Stimulated activated naive CD4-positive, alpha-beta T cell treated with Interleukin-2 at 50 U/mL for 16 hours (primary cell): ENCODE measurements around the gene SRP9.
"Not testable (repeated sequence)": the region's sequence is repeated elsewhere in the genome, so short reads cannot be mapped to it uniquely, and the experiment has no call there.

ENCODE experiments used
- DNase-seq: peaks from one replicate; lab custom pipeline; 2025; lab: John Stamatoyannopoulos, UW

The SRP9 gene

GRCh38 chr1:225814381-225814780 is 36.8 kb downstream of the SRP9 start:
- no peak for DNase-seq

DNA sequence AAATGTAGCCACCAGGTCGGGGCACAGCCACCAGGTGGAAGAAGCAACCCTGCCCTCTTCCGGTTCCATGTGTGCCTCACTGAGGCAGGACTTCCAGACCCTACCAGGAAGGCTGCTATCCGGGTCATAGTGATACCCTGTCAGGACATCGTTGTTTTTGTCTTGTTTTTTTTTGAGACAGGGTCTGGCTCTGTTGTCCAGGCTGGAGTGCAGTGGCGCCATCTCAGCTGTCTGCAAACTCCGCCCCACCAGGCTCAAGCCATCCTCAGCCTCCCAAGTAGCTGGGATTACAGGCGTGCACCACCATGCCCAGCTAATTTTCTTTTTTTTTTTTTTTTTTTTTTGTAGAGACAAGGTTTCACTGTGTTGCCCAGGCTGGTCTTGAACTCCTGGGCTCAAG is 37.5 kb downstream of the SRP9 start:
- DNase-seq = not testable (repeated sequence)

DNA sequence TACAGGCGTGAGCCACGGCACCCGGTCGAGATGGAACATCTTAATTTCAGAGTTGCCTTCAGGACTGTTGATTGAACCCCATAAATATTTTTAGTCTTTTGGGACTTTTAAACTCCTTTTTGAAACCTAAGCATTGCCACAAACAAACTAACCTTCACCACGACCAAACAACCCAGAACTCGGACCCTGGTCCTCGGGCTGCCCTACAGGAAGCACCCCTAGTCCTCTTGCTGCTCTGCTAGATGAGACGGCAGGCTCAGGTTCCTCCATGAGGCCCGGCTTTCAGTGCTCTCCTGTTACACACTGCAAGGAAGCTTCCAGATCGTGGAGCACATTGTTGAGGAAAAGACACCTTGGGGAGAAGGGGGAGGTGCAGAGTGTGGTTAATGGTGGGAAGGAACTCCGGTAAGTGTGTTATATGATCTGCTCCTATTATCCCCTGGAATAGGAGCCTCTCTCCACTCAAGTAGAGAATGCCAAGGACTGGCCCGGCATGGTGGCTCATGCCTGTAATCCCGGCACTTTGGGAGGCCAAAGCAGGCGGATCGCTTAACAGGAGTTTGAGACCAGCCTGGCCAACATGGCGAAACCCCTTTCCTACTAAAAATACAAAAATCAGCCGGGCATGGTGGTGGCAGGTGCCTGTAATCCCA is 38.0 kb downstream of the SRP9 start:
- DNase-seq = no peak

- DNase-seq = no peak
Observed at GRCh38 chr1:225816643-225817538, 39.3 kb downstream of the SRP9 start.

- DNase-seq = no peak
Observed at GRCh38 chr1:225817611-225818061, 40.0 kb downstream of the SRP9 start.

DNA sequence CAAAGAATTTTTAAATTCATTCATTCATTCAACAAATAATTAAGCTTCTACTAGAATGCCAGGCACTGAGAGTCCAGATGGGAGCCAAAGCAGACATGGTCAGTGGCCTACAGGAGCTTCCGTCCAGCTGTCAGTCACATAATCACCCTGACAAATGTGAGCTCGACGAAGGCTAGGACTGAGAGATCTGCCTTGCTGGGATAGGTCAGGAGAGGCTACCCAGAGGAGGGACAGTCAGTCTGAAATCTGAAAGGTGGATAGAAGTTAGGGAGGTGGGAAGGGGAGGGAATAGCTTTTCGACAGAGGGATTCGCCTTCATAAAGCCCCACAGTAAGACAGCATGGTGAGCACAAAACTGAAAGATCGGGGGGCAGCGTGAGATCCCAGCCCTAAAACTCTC is 40.6 kb downstream of the SRP9 start:
- no peak for DNase-seq

- DNase-seq = no peak
Observed at GRCh38 chr1:225819346-225820192, 41.9 kb downstream of the SRP9 start.

DNA sequence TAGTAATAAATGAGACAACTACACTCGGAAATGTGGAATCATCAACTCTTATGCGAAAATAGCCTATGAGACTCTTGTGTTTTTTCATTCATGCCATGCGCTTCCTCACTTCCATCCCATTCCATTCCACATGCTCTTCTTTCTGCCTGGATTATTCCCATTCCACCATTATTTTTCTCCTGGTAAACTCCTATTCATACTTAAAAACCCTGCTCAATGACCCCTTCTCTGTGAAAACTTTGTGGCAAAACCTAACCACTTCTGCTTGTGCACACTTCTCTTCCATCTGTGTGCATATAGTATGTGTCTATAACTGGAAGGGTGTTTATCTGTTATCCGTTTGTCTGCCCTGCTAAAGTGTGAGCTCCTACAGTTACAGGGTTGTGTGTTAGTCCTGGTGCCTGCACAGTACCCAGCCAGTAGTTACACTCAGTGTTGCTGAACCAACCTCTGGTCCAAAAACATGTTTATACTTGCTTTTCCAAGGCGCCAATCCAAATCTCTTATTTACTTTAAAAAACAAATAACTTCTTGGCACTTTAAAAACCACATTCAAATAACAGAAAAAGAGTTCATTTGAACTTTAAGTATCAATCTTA is 43.0 kb downstream of the SRP9 start:
- DNase-seq = no peak

- DNase-seq = no peak
Observed at GRCh38 chr1:225822655-225823403, 45.2 kb downstream of the SRP9 start.

- DNase-seq = no peak
Observed at GRCh38 chr1:225823811-225824261, 46.2 kb downstream of the SRP9 start.

DNA sequence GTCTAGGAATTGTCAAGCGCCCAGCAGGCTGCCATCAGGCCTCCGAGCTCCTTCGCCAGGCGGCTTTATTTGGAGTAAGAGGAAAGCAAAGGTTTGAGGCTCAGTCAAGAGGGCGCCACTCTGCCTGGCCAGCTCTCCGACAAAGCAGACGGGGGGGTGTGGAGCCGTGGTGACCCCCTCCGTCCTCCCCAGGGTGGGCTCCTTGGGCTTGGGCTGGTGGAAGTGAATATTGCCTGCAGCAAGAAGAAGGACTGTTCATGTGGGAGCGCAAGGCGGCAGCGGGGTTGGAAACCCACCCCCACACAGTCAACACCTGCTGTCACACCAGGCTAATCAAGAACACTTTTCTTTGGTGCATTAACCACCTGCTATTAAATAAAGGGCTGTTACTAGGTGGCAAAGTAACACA is 46.9 kb downstream of the SRP9 start:
- no peak for DNase-seq

- DNase-seq = no peak
Observed at GRCh38 chr1:225825078-225825477, 47.5 kb downstream of the SRP9 start.

DNA sequence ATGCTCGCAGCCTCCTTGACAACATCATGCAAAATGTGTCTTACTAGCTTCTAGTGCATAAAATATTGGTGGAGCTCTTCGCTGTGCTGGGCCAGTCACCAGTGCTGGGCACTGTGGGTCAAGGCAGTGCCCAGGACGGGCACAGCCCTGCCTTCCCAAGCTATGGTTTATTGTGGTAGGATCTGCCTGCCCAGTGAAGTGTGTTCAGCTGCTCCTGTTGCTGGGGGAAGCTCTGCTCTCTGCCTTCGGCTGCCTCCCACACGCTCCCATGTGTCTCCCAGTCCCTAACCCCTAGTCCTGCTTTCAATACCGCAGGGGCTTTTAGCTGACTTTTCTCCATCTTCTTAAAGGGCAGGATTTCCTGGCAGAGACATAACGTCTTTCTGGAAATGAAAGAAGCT is 48.0 kb downstream of the SRP9 start:
- DNase-seq = no peak

- DNase-seq = no peak
Observed at GRCh38 chr1:225827076-225827475, 49.5 kb downstream of the SRP9 start.

- no peak for DNase-seq
Observed at GRCh38 chr1:225828706-225829345, 51.2 kb downstream of the SRP9 start.

- no peak for DNase-seq
Observed at GRCh38 chr1:225830841-225831240, 53.2 kb downstream of the SRP9 start.

- DNase-seq = no peak
Observed at GRCh38 chr1:225834417-225835329, 57.0 kb downstream of the SRP9 start.

GRCh38 chr1:225835856-225836255 is 58.2 kb downstream of the SRP9 start:
- DNase-seq = no peak

DNA sequence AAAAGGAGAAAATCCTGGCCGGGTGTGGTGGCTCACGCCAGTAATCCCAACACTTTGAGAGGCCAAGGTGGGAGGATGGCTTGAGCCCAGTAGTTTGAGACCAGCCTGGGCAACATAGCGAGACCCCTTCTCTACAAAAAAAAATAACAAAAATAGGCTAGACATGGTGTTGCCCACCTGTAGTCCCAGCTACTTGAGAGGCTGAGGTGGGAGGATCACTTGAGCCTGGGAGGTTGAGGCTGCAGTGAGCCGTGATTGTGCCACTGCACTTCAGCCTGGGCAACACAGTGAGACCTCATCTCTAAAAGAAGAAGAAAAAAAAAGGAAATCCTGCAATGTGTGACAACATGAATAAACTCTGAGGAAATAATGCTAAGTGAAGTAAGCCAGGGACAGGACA is 58.7 kb downstream of the SRP9 start:
- DNase-seq = not testable (repeated sequence)

DNA sequence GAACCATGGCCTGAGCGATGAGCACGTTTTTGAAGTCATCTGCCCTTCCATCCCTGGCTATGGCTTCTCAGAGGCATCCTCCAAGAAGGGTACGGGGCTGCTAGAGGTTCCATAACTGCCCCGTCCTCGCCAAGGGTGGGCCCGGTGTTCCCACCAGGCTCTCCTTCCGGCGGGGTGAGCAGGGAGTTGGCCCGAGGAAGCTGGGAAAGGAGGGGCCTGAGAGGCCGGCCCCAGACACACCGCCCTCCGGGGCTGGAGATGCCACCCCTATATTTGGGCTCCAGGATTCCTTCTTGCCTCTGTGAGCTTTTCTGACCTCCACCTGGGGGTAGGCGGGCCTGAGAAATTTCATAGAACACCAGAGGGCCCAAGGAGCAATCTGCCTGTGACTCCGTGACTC is 61.2 kb downstream of the SRP9 start:
- DNase-seq = no peak
